ENCODE measurements around the gene VSIG8.
"Not testable (repeated sequence)": the region's sequence is repeated elsewhere in the genome, so short reads cannot be mapped to it uniquely, and the experiment has no call there.

Gene VSIG8, protein sequence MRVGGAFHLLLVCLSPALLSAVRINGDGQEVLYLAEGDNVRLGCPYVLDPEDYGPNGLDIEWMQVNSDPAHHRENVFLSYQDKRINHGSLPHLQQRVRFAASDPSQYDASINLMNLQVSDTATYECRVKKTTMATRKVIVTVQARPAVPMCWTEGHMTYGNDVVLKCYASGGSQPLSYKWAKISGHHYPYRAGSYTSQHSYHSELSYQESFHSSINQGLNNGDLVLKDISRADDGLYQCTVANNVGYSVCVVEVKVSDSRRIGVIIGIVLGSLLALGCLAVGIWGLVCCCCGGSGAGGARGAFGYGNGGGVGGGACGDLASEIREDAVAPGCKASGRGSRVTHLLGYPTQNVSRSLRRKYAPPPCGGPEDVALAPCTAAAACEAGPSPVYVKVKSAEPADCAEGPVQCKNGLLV

GRCh38 chr1:159862557-159862956 lies at the start of gene VSIG8:
Gene VSIG8 (minus strand): TSS chr1:159862657. CDS start chr1:159862521, 136 bp downstream.
- DNase-seq (ENCODE audit: low read depth in 2 of 3, low spot score in 1 of 3): no peak

DNA sequence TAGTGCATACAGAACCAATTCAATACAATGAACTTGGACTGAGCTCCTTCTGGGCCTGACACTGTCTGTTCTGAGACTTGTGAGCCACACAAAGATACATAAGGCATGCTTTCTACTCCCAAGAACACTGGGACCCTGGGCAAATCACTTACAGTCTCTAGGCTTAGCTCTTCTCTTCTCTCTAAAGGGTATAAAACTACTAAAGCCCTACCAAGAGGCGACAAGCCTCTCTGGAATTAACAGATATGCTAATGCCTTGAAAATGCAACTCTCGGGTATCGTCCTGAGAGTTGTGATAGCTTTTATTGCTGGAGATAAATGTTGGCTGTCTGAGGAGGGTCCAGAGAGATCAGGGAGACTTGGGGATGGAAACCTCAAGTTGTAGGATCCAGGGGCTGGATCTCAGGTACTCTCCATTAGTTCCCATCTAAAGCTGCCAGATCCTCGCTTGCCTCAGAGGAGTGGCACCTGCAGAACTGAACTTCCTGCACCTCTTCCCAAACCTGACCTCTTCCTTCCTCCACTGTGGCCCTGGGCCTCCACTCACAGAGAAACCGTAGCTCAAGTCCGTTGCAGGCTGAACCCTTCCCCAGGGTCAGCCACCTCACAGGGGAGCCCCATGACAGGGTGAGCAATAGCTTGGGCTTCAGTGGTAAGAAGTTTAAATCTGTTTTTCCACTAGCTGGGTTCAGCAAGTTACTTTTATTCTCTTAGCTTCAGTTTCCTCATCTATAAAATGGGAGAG lies 49.0 kb upstream of the VSIG8 start:
- no peak for DNase-seq (ENCODE audit: low read depth in 2 of 3, low spot score in 1 of 3)

GRCh38 chr1:159908031-159908940 lies 45.8 kb upstream of the VSIG8 start:
- no peak for DNase-seq (ENCODE audit: low read depth in 2 of 3, low spot score in 1 of 3)

DNA sequence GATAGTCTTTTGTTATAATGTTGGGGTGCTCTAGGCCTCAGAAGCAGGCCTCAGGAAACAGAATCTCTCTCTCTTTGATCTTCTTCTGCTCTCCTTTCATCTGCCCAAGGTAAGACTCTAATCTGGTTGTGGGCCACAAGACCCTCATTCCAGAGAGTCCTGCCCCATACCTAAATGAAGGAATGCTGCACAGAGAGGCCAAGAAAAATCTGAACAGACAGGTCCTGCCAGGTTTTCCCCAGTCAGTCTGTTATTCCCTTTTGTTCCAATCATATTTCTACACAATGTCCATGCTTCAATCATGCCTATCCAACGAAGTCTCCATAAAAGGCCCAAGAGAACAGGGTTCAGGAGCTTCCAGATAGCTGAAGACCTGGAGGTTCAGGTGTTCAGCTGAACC lies 44.5 kb upstream of the VSIG8 start:
- no peak for DNase-seq (ENCODE audit: low read depth in 2 of 3, low spot score in 1 of 3)

DNA sequence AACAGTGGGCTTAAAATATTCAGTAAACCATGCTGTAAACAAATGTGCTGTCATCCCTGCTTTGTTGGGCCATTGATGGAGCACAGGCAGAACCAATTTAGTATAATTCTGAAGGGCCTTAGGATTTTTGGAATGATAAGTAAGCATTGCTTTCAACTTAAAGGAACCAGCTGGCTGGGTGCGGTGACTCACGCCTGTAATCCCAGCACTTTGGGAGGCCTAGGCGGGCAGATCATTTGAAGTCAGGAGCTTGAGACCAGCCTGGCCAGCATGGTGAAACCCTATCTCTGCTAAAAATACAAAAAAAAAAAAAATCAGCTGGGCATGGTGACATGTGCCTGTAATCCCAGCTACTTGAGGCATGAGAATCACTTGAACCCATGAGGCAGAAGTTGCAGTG lies 41.6 kb upstream of the VSIG8 start:
- not testable (repeated sequence) for DNase-seq (ENCODE audit: low read depth in 2 of 3, low spot score in 1 of 3)

DNA sequence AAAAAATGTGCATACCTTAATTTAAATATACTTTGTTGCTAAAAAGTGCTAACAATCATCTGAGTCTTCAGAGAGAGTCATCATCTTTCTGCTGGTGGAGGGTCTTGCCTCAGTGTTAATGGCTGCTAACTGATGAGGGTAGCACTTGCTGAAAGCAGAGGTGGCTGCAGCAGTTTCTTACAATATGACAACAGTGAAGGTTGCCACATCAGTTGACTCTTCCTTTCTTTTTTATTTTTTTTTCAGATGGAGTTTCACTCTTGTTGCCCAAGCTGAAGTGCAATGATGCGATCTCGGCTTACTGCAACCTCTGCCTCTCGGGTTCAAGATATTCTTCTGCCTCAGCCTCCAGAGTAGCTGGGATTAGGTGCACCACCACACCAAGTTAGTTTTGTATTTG lies 40.1 kb upstream of the VSIG8 start:
- DNase-seq (ENCODE audit: low read depth in 2 of 3, low spot score in 1 of 3): no peak

- DNase-seq (ENCODE audit: low read depth in 2 of 3, low spot score in 1 of 3): no peak
Observed at GRCh38 chr1:159900755-159901360, 38.4 kb upstream of the VSIG8 start.

DNA sequence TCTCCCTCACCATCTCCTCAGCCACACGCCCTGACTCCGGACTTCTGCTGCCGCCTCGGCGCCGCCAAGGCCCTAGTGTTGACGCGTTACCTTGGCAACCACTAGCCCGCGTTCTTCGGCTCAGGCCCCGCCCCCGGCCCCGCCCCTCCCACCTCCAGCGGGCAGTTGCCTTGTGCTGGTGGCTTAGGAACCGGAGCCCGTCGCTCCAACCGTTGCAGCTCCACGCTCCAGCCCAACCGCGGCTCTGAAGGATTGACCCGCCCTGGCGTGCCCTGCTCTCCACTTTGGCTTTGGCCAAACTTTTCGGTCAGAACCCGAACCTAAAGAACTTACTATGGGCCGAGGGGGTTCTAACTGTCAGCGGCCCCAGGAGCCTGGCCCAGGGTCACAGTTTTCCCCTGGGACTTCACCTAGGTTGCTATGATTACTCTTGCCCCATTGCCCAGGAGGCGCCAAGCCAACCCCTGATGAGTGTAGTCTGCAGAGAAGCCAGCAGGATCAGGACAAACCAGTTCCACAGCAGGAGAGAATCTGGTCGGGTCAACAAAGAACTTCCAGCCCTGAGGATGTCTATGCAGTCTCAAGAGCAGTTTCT lies 37.7 kb upstream of the VSIG8 start, which contains the start of gene CFAP45:
TSS of gene CFAP45 (minus strand) at position 80 of the 595 bp plus-strand sequence. CDS start at position 13, 67 bp downstream.
- DNase-seq (ENCODE audit: low read depth in 2 of 3, low spot score in 1 of 3): no peak

GRCh38 chr1:159899634-159900033 lies 37.2 kb upstream of the VSIG8 start:
- not testable (repeated sequence) for DNase-seq (ENCODE audit: low read depth in 2 of 3, low spot score in 1 of 3)

DNA sequence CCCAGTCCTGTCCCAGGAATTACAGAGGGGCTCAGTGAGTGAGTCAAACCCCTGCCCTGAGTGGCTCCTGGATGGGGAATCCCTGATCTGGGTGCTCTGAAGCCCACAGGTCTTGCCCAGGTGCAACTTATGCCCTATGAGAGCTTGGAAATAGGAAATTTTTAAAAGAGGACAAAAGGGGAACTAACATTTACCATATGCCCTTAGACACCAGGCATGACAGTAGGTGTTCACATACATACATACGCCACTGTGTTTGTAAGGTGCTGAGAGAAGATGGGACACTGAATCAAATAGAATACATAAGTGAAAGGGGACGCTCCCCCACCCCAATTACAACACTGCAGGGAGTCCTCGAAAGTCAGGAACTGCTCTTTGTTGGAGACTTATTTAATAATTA lies 36.1 kb upstream of the VSIG8 start:
- DNase-seq (ENCODE audit: low read depth in 2 of 3, low spot score in 1 of 3): no peak

GRCh38 chr1:159897962-159898361 lies 35.5 kb upstream of the VSIG8 start:
- no peak for DNase-seq (ENCODE audit: low read depth in 2 of 3, low spot score in 1 of 3)

DNA sequence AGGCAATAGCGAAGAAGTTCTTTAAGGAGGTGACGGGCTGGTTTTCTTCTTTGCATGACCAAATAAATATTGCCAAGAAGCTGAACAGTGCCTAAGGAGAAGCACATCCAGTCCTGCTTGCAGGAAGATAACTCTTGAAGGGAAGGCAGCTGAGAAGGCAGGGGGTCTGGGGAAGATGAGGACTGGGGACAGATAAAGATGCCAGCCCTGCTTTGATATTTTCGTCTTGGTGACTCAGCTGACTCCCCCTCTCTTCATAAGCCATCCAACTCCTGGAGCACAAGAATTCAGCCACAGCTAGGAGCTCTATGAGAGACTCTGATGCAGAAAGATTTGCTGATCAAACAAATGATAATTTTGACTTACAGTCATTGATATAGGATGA lies 34.1 kb upstream of the VSIG8 start:
- DNase-seq (ENCODE audit: low read depth in 2 of 3, low spot score in 1 of 3): no peak

DNA sequence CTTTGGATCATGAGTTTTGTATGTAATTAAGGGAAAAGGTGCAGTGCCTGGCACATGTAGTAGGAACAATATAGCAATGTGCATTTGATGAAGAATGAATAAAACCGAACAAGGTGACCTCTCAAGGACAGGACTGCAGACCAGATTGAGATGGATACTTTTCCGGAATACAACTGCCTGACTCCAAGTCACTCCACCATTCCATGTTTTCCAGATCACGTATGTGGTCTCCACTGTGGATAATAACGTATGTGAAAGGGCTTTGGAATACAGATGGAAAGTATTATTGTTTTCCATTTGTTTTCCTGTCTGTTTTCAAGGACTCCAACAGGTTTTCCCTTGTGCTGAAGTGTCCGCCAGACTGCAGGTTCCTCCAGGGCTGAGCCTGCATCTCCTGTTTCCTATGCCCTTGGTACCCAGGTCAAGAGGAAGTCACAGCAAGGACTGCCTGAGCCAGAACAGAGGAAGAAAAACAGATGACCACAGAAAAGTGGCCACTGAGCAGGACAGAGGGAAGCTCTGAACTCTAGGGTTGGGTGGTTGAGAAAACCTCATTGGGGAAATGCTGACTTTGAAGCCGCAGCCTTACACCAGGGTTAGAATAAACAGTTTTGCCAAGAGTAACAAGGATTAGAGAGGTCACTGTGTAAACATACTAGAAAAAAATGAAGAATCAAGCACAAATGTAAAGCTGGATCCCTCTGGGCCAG lies 33.5 kb upstream of the VSIG8 start:
- DNase-seq (ENCODE audit: low read depth in 2 of 3, low spot score in 1 of 3): no peak

DNA sequence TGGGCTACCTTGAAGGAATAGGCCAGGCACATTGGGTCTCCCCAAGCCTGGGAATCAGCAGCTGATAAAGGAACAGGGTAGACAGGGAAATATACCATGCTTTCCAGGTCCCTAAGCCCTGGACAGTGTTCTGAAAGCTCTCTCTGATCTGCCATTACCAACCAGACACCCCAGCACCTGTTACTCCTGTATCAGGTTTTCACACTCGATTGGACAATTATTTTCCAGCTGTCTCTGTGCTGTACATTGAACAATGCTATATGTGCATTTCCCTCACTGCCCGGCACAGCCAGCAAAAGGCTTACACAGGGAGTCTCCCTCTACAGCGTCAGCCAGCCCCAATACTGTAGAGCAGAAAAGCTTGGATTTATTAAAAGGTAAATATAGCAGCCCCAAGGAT lies 32.8 kb upstream of the VSIG8 start:
- DNase-seq (ENCODE audit: low read depth in 2 of 3, low spot score in 1 of 3): no peak

- DNase-seq (ENCODE audit: low read depth in 2 of 3, low spot score in 1 of 3): no peak
Observed at GRCh38 chr1:159892944-159893343, 30.5 kb upstream of the VSIG8 start.

GRCh38 chr1:159891275-159892157 lies 29.1 kb upstream of the VSIG8 start:
- DNase-seq (ENCODE audit: low read depth in 2 of 3, low spot score in 1 of 3): peak; percentile 63 to 72 (median 67)

DNA sequence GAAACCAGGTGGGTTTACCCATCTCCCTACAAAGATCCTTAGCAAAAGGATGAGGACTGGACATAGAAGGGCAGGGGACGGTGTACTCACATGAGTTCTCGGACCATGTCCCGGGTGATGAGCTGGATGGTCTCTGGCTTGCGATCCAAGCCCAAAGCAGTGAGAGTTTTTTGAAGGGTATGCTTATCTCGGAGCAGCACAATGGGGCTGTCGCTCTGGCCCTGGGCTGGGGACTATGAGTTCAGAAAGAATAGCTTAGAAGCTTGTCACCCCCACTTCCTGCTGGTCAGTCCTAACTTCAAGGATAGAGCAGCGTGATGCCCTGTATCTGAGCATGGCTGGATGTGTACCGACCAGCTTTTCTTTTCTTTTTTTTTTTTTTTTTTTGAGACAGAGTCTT lies 27.9 kb upstream of the VSIG8 start:
- no peak for DNase-seq (ENCODE audit: low read depth in 2 of 3, low spot score in 1 of 3)

DNA sequence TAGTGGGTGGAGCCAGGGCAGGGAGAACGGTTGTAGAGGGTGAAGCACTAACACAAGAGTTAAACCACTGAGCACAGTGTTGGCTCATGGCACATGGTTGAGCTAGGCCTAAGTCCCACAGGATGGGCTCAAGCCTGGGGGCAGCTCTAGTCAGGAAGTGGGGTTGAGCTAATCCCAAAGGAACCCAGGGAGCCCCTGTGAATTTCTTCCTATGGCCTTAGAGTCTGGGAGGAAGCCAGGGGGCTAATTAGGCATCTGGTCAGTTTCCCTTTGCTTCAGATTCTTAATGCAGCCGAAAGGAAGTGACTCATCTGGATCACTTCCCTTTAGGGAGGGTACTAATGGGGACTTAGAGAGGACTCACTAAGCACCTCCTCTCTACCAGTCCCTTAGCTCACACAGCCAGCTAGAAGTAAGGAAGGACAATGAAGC lies 27.4 kb upstream of the VSIG8 start:
- no peak for DNase-seq (ENCODE audit: low read depth in 2 of 3, low spot score in 1 of 3)

GRCh38 chr1:159889202-159889601 lies 26.7 kb upstream of the VSIG8 start:
- DNase-seq (ENCODE audit: low read depth in 2 of 3, low spot score in 1 of 3): no peak

Measured in stimulated activated CD4-positive, alpha-beta T cell treated with anti-CD3 and anti-CD28 coated beads, Interleukin-12 subunit alpha, Interleukin-12 subunit beta, amount 100 ng/mL, for 48 hours (primary cell).